Sciatic nerve (tissue), 2 donors: ENCODE measurements around the gene CYP24A1. TPM values are rescaled to one million over a fixed set of nuclear protein-coding genes. Genes with fewer than 3 reads are reported as not detected.

ENCODE experiments used
- ATAC-seq: fragments of 200-7000 bp; cut with Tn5 transposase; one replicate; pipeline ENCODE4 v1.9.1; 2020; ENCODE audit warnings: mild to moderate bottlenecking, moderate library complexity
- DNase-seq: peaks from one replicate; pipeline ENCODE4 v3.0.0-alpha.2; 2020; ENCODE audit warnings: low spot score
- intact Hi-C: fragments of 100-400 bp; cut with DNase I; formaldehyde crosslinking; loops from one replicate; pipeline ENCODE4 v1.14.2; 2022
- total RNA-seq: library from RNA; stranded (reverse); fragmentation: NEBNext Ultra II Directional; extraction: Animal tissue kit (Norgen Biotek cat#: 25700); gene quantifications from one replicate; pipeline ENCODE4 v1.2.1, GENCODE V29; 2021
- donor health status: DM: no; HTN: no; CAD: no.
- donor health status: DM: no; HTN: no; CAD: no.

CYP24A1 gene
- total RNA-seq, 1 donor from 2014 or later, result not detected

DNA sequence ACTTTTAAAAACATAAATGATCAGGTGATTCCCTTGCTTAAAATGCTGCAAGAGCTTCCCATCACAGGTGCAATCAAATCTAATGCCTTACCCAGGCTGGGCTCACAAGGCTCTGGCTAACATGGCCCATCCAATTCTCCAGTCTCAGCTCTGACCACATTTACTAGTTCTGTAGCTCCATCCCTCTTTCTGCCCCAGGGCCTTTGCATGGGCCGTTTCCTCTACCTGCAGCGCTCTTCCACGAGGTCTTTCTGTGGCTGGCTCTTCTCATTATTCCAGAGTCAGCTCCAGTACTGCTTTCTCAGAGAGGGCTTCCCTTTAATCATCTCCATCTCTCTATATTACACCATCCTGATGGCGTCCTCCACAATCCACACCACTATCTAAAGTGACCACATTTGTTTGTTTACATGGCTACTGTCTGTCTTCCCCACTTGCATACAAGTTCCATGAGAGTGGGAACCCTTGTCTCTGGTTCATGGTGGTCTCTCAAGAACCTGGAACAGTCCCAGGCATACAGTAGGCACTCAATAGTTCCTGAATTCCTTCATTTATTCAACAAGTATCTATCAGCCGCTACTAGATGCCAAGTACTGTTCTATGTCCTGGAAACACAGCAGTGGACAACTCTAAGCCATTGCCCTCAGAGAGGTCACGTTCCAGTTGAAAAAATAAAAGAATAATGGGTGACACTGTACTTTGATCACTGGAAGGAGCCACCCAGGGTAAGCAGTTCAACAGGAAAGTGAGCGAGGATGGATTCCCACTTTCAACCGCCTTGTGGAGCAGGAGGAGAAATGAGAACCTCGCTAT is 12.6 kb downstream of the CYP24A1 start:
- intact Hi-C loops, result no loop called here
- no peak for DNase-seq
- ATAC-seq, result no peak

DNA sequence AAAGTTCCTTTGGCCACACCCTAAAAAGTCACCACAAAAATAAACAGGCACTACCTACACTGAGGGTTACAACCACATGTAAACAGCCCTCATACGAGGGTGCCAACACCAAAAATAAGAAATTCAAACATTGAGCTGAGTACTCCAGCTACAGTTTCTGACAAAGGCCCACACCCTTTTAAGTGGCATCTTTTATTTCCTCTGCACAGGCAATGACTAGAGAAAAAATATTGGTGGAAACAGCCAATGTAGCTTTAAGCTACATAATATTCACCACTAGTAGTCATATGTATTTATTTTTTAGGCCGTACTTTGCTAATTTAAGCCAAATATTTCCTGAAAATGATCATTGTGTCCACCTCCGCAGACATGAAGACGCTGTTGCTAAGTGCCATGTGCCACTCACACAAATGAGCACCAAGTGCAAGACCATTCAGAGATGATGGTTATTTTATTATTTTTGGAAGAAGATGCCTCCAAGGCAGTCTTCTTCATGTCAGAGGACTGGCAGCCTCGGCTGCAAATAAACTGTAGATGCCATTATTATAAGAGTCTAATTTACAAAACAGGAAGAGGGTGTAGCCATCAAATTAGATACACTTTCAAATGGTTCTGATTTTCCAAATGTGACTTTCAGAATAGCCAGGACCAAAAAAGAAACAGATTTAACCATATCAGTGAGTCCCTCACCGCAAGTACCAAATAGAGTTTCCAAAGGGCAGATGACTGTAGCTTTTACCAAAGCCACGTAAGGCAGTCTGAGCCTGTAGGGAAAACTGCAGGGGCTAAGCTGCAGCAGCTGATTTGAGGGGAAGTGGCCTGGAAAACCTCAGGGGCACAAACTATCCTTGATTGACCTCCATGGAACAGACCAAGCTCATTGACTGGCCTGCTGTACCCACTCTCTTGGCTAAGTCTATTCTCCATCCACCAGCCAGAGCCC is 13.4 kb downstream of the CYP24A1 start:
- ATAC-seq (no peak), DNase-seq (no peak)
- intact Hi-C loops, result no loop called here

DNA sequence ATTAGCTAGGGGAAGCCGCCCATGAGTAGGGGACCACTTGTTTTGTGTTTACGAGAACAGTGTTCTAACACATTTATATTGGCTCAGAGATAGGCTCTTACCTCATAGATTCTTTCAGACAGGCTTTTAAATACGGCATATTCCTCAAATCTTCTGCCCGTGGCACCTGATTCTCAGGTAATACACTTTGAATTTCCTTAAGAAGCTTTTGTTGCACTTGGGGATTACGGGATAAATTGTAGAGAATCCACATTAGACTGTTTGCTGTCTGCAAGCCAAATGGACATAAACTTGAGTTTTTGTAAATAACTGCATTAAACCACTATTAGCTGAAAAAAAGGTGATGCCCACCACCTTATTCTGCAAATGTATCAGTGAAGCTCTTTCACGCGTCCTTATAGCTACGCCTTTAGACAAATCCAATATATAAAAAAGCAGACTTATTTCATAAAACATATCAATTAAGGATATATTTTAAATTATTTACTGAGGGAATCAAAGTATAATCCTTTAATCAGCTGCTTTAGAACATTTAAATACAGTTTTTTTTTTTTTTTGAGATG is 14.8 kb downstream of the CYP24A1 start:
- DNase-seq (no peak), ATAC-seq (no peak)
- intact Hi-C loops, result no loop called here

DNA sequence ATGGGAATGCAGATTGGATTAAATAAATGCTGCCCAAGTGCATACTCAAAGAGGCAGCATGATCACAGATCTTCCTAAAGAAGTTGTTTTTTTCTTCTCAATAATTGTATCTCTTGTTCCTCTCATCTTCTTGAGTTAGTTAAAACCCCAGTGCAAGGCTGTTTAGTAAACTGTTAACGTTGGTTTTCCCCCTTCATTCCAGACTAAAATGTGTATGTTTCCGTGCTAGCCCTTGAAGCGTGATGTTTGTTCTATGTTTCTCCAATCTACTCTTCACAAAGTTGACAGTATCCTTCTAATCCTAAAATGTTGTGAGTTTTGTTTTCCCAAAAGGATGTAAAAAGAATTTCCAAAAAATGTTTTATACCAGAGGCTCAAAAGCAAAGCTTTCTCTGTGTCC is 15.6 kb downstream of the CYP24A1 start:
- ATAC-seq (no peak), DNase-seq (no peak)
- intact Hi-C loops, result no loop called here

- ATAC-seq (no peak), DNase-seq (no peak)
- intact Hi-C loops, result no loop called here
Measured at GRCh38 chr20:54156981-54157835, 16.6 kb downstream of the CYP24A1 start.

DNA sequence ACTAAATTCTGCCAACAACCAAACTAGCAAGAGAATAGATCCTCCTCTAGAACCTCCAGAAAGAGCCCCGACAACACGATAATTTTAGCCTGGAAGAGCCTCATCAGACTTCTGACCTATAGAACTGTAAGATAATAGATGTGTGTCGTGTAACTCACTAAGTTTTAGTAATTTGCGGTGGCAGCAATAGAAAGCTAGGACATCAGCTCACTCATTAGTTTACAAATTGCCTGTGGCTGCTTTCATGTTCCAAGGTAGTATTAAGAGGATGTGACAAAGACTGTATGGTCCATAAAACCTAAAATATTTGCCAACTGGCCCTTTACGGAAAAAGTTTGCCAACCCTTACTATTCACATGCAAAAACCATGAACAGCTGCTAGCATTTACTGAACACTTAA is 17.3 kb downstream of the CYP24A1 start:
- intact Hi-C loops, result no loop called here
- DNase-seq, result no peak
- ATAC-seq, result no peak

DNA sequence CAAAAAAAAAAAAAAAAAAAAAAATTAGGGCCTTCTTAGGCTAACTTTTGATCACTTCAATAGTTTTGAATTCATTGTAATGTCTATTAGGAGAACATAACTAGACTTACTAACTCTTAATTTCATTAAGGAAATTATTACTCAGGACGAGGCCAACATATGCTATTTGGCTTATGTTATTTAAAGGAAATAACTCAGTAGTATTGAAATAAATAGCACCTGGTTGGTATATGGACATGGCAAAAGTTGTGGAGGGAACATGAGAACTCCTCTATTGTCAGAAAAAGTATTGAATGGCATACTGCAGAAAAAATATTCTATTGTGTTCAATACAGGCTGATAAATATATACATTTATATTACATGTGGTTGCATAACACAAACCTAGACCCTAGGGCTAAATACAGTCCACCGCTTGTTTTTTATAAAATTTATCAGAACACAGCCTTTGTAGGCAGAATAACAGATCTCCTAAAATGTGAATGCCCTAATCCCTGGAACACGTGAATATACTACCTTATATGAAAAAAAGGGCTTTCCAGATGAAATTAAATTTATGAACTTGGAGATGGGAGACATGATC is 18.0 kb downstream of the CYP24A1 start:
- intact Hi-C loops, result no loop called here
- no peak for DNase-seq
- no peak for ATAC-seq

- intact Hi-C loops, result no loop called here
- ATAC-seq (no peak), DNase-seq (no peak)
Measured at GRCh38 chr20:54154439-54154838, 19.3 kb downstream of the CYP24A1 start.

DNA sequence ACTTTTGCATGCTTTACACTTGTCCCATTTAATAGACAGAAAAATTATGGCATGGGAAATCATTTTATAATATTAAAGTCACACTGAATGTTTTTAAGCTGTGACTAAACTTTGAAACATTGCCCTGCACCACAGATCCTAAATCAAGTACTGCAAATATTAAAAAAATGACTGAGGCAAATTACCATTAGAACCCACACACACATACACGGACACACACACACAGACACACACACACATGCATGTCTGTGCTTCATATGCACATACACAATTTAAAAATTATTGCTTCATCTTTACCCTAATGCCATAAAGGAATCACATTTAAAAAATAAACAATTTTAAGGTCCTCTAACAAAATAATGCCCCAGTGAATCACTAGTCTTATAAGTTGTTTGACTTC is 19.9 kb downstream of the CYP24A1 start:
- no peak for ATAC-seq
- intact Hi-C loops, result no loop called here
- no peak for DNase-seq

DNA sequence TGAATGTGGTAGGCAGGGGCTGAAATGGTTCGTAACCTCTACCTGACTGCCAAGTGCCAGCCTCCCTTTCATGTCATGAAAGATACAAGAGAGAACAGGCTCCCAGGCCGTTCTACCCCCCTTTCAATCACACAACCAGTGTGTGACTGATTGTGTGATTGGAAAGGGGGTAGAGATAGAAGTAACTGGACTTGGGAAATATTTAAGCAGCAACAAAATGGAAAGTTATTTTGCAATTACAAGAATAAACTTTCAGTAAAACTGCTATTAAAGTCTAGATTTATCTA is 20.8 kb downstream of the CYP24A1 start:
- intact Hi-C loops, result no loop called here
- no peak for ATAC-seq
- no peak for DNase-seq

- DNase-seq (no peak), ATAC-seq (no peak)
- intact Hi-C loops, result no loop called here
Measured at GRCh38 chr20:54152227-54153040, 21.4 kb downstream of the CYP24A1 start.

GRCh38 chr20:54151511-54152226 is 22.1 kb downstream of the CYP24A1 start:
- intact Hi-C loops, result no loop called here
- no peak for ATAC-seq
- no peak for DNase-seq

GRCh38 chr20:54151075-54151439 is 22.7 kb downstream of the CYP24A1 start:
- ATAC-seq, result no peak
- intact Hi-C loops, result no loop called here
- no peak for DNase-seq

DNA sequence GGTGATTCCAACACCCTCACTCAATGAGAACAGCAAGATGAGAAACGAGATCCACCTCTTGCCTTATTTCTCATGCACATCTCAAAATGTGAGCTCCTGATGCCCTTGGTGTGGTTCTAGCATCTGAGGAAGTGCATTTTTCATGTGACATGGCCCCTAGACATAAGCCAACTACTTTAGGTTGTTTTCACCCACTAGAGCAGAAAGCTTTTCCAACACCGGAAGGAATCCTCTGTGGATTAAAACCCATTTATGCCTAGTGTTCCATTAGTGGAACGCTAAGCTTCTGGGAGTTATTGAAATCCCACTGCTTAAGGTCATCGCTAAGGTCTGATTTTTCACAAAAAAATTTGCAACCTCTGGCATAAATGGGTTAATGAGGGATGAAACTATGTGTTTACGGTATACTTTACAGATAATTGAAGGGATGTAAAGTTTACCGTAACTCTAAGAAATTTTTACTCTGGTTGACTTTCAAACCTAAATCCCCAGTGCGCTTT is 24.0 kb downstream of the CYP24A1 start:
- DNase-seq (no peak), ATAC-seq (no peak)
- intact Hi-C loops, result no loop called here

- DNase-seq, result no peak
- no peak for ATAC-seq
- intact Hi-C loops, result no loop called here
Measured at GRCh38 chr20:54148947-54149764, 24.6 kb downstream of the CYP24A1 start.

GRCh38 chr20:54146672-54147071 is 27.1 kb downstream of the CYP24A1 start:
- ATAC-seq, result no peak
- no peak for DNase-seq
- intact Hi-C loops, result no loop called here
